ENCODE results near the gene SRMS.

Gene SRMS

DNA sequence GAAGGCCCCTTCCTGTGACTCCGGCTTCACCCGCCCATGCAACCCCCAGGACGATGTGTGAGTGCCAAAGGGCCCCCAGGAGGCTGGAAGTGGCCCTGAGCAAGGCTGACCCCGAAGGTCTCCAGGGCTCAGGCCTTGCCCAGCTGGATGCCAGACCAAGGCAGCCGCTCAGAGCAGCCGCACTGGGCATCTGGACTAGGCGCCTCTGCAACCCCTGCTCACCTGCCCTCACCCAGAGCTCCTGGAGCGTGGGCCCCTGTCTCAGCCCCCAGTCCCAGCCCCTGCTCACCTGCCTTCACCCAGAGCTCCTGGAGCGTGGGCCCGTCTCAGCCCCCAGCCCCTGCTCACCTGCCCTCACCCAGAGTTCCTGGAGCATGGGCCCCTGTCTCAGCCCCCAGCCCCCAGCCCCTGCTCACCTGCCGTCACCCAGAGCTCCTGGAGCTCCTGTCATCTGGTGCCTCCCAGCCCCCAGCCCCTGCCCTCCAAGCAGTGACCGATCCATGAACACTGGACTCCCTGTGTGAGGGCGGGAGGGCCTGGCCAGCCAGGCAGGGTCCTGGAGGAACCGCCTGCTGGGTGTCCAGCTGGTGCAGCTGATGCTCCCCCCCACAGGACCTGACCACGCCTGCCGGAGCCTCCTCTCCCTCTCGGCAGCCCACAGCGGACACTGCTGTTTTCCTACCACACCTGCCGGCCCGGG is 1.1 kb downstream of the SRMS start:
- peak overlapping the region; percentile 4 for H3K18ac ChIP-seq (ENCODE audit: low read length)
- H2BK5ac ChIP-seq (ENCODE audit: low read length), result no peak overlapping the region
- H3K36me3 ChIP-seq (replicated peaks in 1 of 2; ENCODE audit: control insufficient read depth in 2 of 2, insufficient read depth in 2 of 2, low read length in 2 of 2), result no peaks in the 10 kb centered on the region
- H3K4ac ChIP-seq (ENCODE audit: low read length), result no peak overlapping the region
- H2BK12ac ChIP-seq (ENCODE audit: low read length), result peak overlapping the region; percentile 73
- no peak overlapping the region for H3K27ac ChIP-seq (replicated peaks; ENCODE audit: low read length)
- H3K9me3 ChIP-seq (replicated peaks in 1 of 2; ENCODE audit: control insufficient read depth in 2 of 2, insufficient read depth in 1 of 2, low read depth in 1 of 2, low read length in 2 of 2), result no peaks in the 10 kb centered on the region
- H3K4me3 ChIP-seq (ENCODE audit: low read length in 2 of 2), result no peak overlapping the region
- peaks cover 0 to 56% (median 1%) of the 10 kb centered on the region in 3 experiments for H3K27me3 ChIP-seq (ENCODE audit: control insufficient read depth in 3 of 3, insufficient read depth in 3 of 3, low read depth in 1 of 3, low read length in 3 of 3)
- no peak overlapping the region for H3K9ac ChIP-seq (ENCODE audit: low read depth, low read length, poor library complexity)
- no CpG with 5 or more reads among the region's 20 CpGs for WGBS, 2 donors (ENCODE audit: extremely low coverage in 2 of 2, insufficient read length in 2 of 2, insufficient replicate concordance in 1 of 2)
- no peak overlapping the region for H3K14ac ChIP-seq (ENCODE audit: low read length)
- DNase-seq (ENCODE audit: low spot score), result no peak
- no peak overlapping the region for H2BK120ac ChIP-seq (ENCODE audit: low read depth, low read length)
- no peak overlapping the region for H2BK15ac ChIP-seq (ENCODE audit: low read length)
- H2AK5ac ChIP-seq (ENCODE audit: low read depth, low read length), result peak overlapping the region; percentile 6
- no peaks in the 10 kb centered on the region for H3K79me1 ChIP-seq (ENCODE audit: low read depth, low read length)
- H4K8ac ChIP-seq (ENCODE audit: low read depth, low read length), result no peak overlapping the region
- H3K4me1 ChIP-seq (ENCODE audit: control insufficient read depth in 2 of 2, insufficient read depth in 1 of 2, low read depth in 1 of 2, low read length in 2 of 2), result peaks cover 0 to 5% of the 10 kb centered on the region in 2 donors
- peak overlapping the region; percentile 12 for H3K23ac ChIP-seq (ENCODE audit: low read depth, low read length, poor library complexity)
- no peak overlapping the region for H4K91ac ChIP-seq (ENCODE audit: low read depth, low read length, poor library complexity)
- no peak overlapping the region for H3K4me2 ChIP-seq (ENCODE audit: insufficient read depth, low read length, poor library complexity, severe bottlenecking)
- no peak overlapping the region for H2AFZ ChIP-seq (ENCODE audit: low read length)

DNA sequence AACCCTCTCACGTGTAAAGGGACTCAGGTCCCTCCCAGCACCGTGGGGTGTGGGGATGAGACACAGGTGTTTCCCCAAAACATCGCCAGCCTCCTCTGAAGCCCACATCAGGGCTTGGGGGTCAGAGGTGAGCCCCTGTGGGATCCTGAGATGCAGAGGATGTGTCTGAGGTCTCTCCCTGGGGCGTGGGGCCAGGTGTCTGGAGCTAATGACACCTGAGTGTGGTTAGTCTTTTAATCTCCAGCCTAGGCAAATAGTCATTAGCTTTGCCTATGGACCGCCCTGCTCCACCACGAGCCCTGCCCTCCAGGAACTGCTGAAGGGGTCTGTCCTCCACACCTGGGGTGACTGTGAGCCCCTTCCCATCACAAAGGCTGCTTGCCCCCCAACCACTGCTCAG is 1.7 kb downstream of the SRMS start:
- Histone ChIP-seq H3K36me3 (replicated peaks in 1 of 2; ENCODE audit: control insufficient read depth in 2 of 2, insufficient read depth in 2 of 2, low read length in 2 of 2) (no peaks in the 10 kb centered on the region), H4K8ac (ENCODE audit: low read depth, low read length) (no peak overlapping the region), H3K27ac (replicated peaks; ENCODE audit: low read length) (no peak overlapping the region), H2BK15ac (ENCODE audit: low read length) (no peak overlapping the region), H2BK120ac (ENCODE audit: low read depth, low read length) (no peak overlapping the region), H3K4me2 (ENCODE audit: insufficient read depth, low read length, poor library complexity, severe bottlenecking) (no peak overlapping the region), H3K4ac (ENCODE audit: low read length) (no peak overlapping the region), H2AFZ (ENCODE audit: low read length) (no peak overlapping the region), H3K23ac (ENCODE audit: low read depth, low read length, poor library complexity) (peak overlapping the region; percentile 12), H3K4me3 (ENCODE audit: low read length in 2 of 2) (no peak overlapping the region), H2AK5ac (ENCODE audit: low read depth, low read length) (peak overlapping the region; percentile 64), H3K9me3 (replicated peaks in 1 of 2; ENCODE audit: control insufficient read depth in 2 of 2, insufficient read depth in 1 of 2, low read depth in 1 of 2, low read length in 2 of 2) (no peaks in the 10 kb centered on the region), H3K9ac (ENCODE audit: low read depth, low read length, poor library complexity) (no peak overlapping the region), H2BK5ac (ENCODE audit: low read length) (no peak overlapping the region), H3K4me1 (ENCODE audit: control insufficient read depth in 2 of 2, insufficient read depth in 1 of 2, low read depth in 1 of 2, low read length in 2 of 2) (peaks cover 0 to 3% of the 10 kb centered on the region in 2 donors), H3K18ac (ENCODE audit: low read length) (peak overlapping the region; percentile 17), H4K91ac (ENCODE audit: low read depth, low read length, poor library complexity) (no peak overlapping the region), H3K79me1 (ENCODE audit: low read depth, low read length) (no peaks in the 10 kb centered on the region), H3K14ac (ENCODE audit: low read length) (peak overlapping the region; percentile 49), H3K27me3 (ENCODE audit: control insufficient read depth in 3 of 3, insufficient read depth in 3 of 3, low read depth in 1 of 3, low read length in 3 of 3) (peaks cover 0 to 56% (median 1%) of the 10 kb centered on the region in 3 experiments), H2BK12ac (ENCODE audit: low read length) (peak overlapping the region; percentile 73)
- no CpG with 5 or more reads among the region's 6 CpGs for WGBS, 2 donors (ENCODE audit: extremely low coverage in 2 of 2, insufficient read length in 2 of 2, insufficient replicate concordance in 1 of 2)
- DNase-seq (ENCODE audit: low spot score), result no peak

DNA sequence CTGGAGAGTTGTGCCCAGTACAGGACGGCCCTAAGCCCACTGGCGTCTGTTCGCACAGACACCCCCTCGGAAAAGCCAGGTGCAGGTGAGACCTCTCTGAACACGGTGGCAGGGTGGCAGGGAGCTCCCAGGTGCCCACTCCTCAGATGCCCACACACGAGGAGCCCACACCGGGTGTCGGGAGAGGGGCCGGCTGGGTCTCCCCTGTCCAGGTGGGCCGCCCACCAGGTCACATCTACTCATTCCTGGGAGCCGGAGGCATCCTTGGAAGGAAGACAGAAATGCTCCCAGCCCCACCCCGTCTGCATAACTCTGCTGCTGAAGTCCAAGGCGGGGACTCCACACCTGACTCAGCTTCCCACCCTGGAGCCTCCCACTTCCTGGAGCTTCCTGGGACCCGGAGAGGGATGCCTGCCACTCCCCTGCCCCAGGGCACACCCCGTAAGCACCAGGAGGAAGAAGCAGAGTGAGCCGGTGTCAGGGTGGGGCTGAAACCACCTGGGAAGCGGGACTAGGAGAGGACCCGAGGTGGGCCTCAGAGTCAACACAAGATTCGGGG is 2.5 kb downstream of the SRMS start:
- no peak for DNase-seq (ENCODE audit: low spot score)
- WGBS, 2 donors (ENCODE audit: extremely low coverage in 2 of 2, insufficient read length in 2 of 2, insufficient replicate concordance in 1 of 2), result no CpG with 5 or more reads among the region's 19 CpGs
- H3K9ac ChIP-seq (ENCODE audit: low read depth, low read length, poor library complexity), result no peak overlapping the region
- H3K4me1 ChIP-seq (ENCODE audit: control insufficient read depth in 2 of 2, insufficient read depth in 1 of 2, low read depth in 1 of 2, low read length in 2 of 2), result peaks cover 0 to 9% of the 10 kb centered on the region in 2 donors
- no peaks in the 10 kb centered on the region for H3K9me3 ChIP-seq (replicated peaks in 1 of 2; ENCODE audit: control insufficient read depth in 2 of 2, insufficient read depth in 1 of 2, low read depth in 1 of 2, low read length in 2 of 2)
- H2AK5ac ChIP-seq (ENCODE audit: low read depth, low read length), result peak overlapping the region; percentile 84
- no peak overlapping the region for H3K14ac ChIP-seq (ENCODE audit: low read length)
- no peak overlapping the region for H3K27ac ChIP-seq (replicated peaks; ENCODE audit: low read length)
- no peak overlapping the region for H3K4me3 ChIP-seq (ENCODE audit: low read length in 2 of 2)
- H4K91ac ChIP-seq (ENCODE audit: low read depth, low read length, poor library complexity), result no peak overlapping the region
- peak overlapping the region; percentile 39 for H2BK5ac ChIP-seq (ENCODE audit: low read length)
- no peak overlapping the region for H4K8ac ChIP-seq (ENCODE audit: low read depth, low read length)
- H3K23ac ChIP-seq (ENCODE audit: low read depth, low read length, poor library complexity), result no peak overlapping the region
- no peaks in the 10 kb centered on the region for H3K79me1 ChIP-seq (ENCODE audit: low read depth, low read length)
- no peak overlapping the region for H2AFZ ChIP-seq (ENCODE audit: low read length)
- H3K18ac ChIP-seq (ENCODE audit: low read length), result peak overlapping the region; percentile 48
- no peak overlapping the region for H3K4ac ChIP-seq (ENCODE audit: low read length)
- no peak overlapping the region for H2BK120ac ChIP-seq (ENCODE audit: low read depth, low read length)
- H3K27me3 ChIP-seq (ENCODE audit: control insufficient read depth in 3 of 3, insufficient read depth in 3 of 3, low read depth in 1 of 3, low read length in 3 of 3), result peaks cover 0 to 63% (median 1%) of the 10 kb centered on the region in 3 experiments
- peak overlapping the region; percentile 73 for H2BK12ac ChIP-seq (ENCODE audit: low read length)
- H2BK15ac ChIP-seq (ENCODE audit: low read length), result no peak overlapping the region
- H3K4me2 ChIP-seq (ENCODE audit: insufficient read depth, low read length, poor library complexity, severe bottlenecking), result no peak overlapping the region
- H3K36me3 ChIP-seq (replicated peaks in 1 of 2; ENCODE audit: control insufficient read depth in 2 of 2, insufficient read depth in 2 of 2, low read length in 2 of 2), result no peaks in the 10 kb centered on the region

DNA sequence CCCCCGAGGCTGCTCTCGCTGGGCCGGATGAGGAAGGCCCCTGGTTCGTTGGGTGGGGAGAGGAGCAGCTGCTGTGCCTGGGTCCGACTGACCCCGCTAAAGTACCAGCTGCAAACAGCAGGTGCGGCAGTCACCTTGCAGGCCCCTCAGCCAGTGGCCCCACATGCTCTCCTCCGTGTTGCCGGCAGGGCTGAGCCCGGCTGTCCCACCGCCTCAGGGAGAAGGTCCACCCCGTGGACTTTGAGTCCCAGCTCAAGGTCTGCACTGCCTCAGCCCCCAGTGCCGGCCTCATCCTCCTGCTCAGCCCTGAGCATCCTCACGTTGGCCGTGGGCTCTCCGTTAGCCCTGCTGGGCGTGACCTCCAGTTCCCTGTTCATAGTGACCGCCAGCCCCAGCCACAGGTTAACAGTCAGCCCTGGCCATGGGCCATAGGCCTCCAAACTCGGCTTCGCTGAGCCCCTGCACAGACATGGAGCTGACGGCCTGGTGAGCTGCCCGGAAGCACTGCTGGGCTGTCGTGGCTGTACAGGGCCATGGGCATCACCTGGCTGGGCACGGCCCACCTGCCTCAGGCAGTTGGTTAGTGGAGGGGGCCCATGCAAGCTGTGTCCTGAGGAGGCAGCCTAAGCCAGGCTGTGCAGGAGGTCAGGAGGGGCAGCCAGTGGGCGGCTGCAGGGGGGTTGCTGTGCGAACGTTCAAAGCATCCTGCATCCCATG is 3.1 kb downstream of the SRMS start:
- no peak overlapping the region for H3K9ac ChIP-seq (ENCODE audit: low read depth, low read length, poor library complexity)
- H3K9me3 ChIP-seq (replicated peaks in 1 of 2; ENCODE audit: control insufficient read depth in 2 of 2, insufficient read depth in 1 of 2, low read depth in 1 of 2, low read length in 2 of 2), result no peaks in the 10 kb centered on the region
- peak overlapping the region; percentile 82 for H2BK12ac ChIP-seq (ENCODE audit: low read length)
- H3K4me2 ChIP-seq (ENCODE audit: insufficient read depth, low read length, poor library complexity, severe bottlenecking), result no peak overlapping the region
- peak overlapping the region; percentile 39 for H2BK5ac ChIP-seq (ENCODE audit: low read length)
- no peak overlapping the region for H2BK120ac ChIP-seq (ENCODE audit: low read depth, low read length)
- no peak for DNase-seq (ENCODE audit: low spot score)
- H2AK5ac ChIP-seq (ENCODE audit: low read depth, low read length), result peak overlapping the region; percentile 84
- H3K27me3 ChIP-seq (ENCODE audit: control insufficient read depth in 3 of 3, insufficient read depth in 3 of 3, low read depth in 1 of 3, low read length in 3 of 3), result peaks cover 0 to 64% (median 1%) of the 10 kb centered on the region in 3 experiments
- H3K79me1 ChIP-seq (ENCODE audit: low read depth, low read length), result no peaks in the 10 kb centered on the region
- H3K27ac ChIP-seq (replicated peaks; ENCODE audit: low read length), result no peak overlapping the region
- no peak overlapping the region for H4K91ac ChIP-seq (ENCODE audit: low read depth, low read length, poor library complexity)
- peak overlapping the region; percentile 55 for H2BK15ac ChIP-seq (ENCODE audit: low read length)
- H2AFZ ChIP-seq (ENCODE audit: low read length), result no peak overlapping the region
- H3K4me3 ChIP-seq (ENCODE audit: low read length in 2 of 2), result peak overlapping the region in 1 of 2 donors; percentile 3
- H4K8ac ChIP-seq (ENCODE audit: low read depth, low read length), result no peak overlapping the region
- peak overlapping the region; percentile 21 for H3K14ac ChIP-seq (ENCODE audit: low read length)
- peaks cover 0 to 9% of the 10 kb centered on the region in 2 donors for H3K4me1 ChIP-seq (ENCODE audit: control insufficient read depth in 2 of 2, insufficient read depth in 1 of 2, low read depth in 1 of 2, low read length in 2 of 2)
- WGBS, 2 donors (ENCODE audit: extremely low coverage in 2 of 2, insufficient read length in 2 of 2, insufficient replicate concordance in 1 of 2), result no CpG with 5 or more reads among the region's 27 CpGs
- H3K36me3 ChIP-seq (replicated peaks in 1 of 2; ENCODE audit: control insufficient read depth in 2 of 2, insufficient read depth in 2 of 2, low read length in 2 of 2), result no peaks in the 10 kb centered on the region
- H3K4ac ChIP-seq (ENCODE audit: low read length), result peak overlapping the region; percentile 23
- H3K18ac ChIP-seq (ENCODE audit: low read length), result peak overlapping the region; percentile 48
- peak overlapping the region; percentile 85 for H3K23ac ChIP-seq (ENCODE audit: low read depth, low read length, poor library complexity)
